NCI-H510A (cell line): ENCODE results near the gene PHF23.

Source experiments
- DNase-seq: peaks from one replicate; lab custom pipeline; 2025; lab: John Stamatoyannopoulos, UW

The PHF23 gene

DNA sequence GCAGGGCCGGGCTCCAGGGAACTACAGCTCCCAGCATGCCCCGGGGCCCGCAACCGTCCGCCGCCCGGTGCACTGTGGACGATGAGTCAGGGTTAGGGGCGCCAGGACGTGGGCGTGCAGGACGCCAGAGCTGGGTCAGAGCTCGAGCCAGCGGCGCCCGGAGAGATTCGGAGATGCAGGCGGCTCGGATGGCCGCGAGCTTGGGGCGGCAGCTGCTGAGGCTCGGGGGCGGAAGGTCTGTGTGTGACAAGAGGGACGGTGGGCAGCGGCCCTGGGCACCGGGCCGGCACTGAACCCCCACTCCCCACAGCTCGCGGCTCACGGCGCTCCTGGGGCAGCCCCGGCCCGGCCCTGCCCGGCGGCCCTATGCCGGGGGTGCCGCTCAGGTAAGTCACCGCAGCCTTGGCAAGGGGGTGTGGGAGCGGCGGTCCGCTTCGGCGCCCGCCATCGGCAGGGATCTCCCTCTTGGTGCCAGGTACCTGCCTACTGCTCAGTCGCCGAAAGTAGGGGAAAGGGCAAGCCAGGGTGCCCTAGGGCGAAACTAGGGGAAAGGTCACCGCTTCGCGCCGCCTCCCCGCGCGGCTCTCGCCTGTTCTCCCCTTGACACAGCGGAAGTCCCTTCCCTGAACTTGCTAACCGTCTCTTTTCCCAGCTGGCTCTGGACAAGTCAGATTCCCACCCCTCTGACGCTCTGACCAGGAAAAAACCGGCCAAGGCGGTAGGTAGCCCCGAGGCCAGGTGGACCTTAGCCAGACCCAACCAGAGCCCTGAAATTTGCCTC, 19.3 kb downstream of the PHF23 start, which contains the start of the genes ACADVL and DLG4:
Gene ACADVL (plus strand): TSS at position 127 of the 781 bp plus-strand sequence. CDS start 47 bp downstream, at position 174.
Gene DLG4 (minus strand): TSS at position 25 of the 781 bp plus-strand sequence.
- peak; percentile 79 for DNase-seq

- DNase-seq: no peak
Measured at GRCh38 chr17:7219229-7219811, 19.9 kb downstream of the PHF23 start.

DNA sequence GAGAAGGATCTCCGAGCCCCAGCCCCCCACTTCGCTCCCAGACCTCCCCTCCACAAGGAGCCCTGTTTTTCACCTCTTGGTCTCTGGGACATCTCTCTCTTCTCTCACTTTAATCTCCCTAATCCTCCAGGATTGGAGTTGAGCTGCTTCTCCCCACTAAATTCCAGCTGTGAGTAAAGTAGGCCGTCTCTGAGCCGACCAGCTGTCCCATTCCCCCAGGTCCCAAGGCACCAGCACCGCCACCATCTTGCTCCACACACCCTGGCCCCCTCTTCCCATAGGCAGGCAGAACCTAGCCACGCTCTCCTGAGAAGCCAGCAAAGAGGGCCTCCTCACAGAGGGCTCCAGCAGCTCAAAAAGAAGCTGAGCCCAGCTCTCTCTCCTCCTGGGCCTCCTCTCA, 20.5 kb downstream of the PHF23 start:
- DNase-seq: no peak

DNA sequence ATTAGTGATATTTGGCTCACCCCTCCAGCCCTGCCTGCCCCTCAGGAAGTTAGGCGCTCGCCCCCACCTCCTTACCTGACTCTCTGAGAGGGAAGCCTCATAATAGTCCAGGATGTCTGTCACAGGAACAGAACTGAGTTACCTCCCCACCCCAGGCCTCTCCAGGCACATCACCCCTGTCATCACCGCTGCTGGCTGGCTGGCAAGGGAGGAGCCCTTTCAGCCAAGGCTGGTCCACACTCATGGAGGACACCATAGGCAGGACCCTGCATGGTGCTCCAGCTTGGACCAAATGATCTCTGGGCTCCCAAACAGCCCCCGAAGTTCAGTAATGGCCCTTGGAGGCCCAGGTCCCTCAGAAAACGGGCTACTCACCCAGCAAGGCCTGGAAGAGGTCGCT, 21.1 kb downstream of the PHF23 start:
- DNase-seq: no peak

DNA sequence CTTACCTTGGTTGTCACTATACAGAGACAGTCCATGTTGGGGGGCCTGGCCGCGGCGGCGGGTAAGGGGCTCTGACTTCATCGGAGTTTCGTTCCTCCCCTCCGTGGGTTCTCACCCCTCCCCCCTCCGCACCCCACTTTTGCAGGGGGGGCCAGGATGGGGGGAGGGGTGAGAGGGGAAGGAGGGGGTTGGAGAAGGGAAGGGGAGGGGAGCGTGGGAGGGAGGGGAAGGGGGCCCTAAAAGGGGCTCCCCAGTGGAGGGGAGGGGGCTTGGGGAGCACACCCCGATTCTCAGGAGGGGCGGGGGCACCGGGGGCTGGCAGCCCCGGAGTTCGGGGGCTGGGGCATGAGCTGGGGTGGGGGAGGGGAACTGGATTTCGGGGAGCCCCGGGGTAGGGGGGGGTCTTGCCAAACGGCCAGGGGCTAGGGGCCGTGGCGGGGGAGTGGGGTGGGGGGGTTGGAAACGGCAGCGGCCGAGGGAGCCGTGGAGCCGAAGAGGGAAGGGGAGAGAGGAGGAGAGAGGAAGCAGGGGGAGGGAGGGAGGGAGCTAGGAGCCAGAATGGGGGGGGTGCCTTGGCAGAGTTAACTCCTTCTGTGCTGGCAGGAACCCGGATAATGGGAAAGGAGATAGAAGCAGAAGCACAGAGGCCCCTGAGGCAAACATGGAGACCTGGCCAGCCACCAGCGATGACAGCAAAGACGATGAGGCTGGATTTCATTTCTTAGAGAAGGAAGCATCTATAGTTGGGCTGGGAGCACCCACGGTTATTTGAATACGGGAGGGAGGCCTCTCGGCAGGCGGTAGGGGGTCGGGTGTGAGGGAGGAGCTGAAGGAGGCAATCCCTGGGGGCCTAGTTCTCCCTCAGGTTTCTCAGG, 21.9 kb downstream of the PHF23 start:
- peak; percentile 67 for DNase-seq

DNA sequence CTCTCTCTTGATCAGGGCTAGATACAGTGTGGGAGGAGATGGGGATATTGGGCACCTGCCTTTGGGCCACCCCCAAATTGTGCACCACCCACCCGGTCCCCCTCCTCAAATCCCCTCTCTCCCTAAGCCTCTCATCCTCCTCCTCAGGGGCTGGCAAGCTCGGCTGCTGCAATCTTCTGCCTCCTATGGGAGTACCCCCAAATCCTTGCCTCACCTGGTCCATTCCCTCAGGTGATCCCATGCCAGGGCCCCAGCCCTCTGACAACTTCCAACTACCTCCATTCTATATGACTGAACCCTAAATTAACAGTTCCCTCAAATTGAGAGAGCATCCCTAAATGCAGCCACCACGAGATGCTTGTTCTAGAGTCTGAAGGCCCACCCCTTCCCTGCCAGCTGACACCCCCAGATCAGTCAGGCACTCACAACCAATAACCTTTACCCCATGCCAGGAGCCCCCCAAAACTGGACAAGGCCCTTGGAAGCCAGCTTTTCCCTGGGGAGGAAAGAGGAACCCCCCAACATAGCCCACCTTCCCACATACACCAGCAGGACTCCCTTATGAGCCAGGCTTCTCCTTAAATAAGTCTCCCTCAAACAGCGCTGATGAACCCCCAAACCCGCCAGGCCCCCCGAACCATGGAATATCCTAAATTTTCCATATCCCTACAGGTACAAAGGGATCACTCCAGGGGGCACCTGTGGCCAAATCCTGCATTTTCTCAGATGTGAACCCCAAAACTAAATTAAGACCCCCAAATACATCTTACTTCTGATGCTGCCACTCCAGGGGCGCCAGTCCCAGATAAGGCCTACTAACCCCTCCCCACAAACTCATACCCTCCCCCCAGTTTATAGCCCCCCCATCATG, 22.8 kb downstream of the PHF23 start:
- DNase-seq: no peak

DNA sequence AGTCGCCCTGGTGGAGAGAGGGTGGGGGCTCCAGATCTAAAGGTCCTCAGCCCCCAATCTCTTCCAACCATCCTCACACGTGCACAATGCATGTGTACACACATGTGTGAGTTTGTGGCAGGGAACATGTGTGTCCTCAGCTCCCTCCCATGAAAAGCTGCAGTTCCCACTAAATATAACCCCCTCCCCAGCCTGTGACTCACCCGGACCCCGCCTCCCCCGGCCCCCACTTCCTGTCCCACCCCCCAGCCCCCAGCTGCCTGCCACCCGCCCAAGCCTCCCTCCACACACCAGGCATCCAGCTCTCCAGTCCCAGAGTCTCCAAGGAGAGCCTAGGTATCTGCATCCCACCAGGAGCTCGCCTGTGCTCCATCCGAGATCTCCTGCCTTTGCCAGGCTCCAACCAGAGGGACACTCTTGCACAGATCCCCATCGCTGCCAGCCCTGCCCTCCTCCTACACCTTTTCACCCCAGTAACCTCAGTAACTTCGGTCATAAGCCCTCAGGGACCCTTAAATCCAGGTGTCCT, 23.5 kb downstream of the PHF23 start:
- DNase-seq: no peak

DNA sequence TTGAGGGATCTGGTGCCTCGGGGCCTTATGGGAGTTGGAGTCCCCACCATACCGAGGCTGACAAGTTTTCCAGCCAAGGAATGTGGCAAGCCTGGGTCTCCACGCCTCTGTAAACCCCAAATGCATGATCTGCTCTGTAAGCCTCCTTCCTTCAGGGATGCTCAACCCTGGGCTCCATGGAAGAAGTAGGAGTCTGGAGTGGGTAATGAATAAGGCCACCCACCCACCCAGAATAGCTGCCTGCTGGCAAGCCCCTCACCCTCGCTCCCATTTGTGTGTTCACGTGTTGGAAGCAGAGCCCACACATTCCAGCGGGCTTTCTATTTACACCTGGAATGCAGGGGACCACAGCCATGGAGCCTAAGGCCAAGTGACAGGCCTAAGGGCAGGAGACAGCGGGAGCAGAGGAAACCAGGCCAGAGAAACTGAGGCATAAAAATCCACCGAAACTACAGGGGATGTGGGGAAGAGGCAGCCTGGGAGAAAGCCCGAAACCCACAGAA, 24.1 kb downstream of the PHF23 start:
- no peak for DNase-seq

DNA sequence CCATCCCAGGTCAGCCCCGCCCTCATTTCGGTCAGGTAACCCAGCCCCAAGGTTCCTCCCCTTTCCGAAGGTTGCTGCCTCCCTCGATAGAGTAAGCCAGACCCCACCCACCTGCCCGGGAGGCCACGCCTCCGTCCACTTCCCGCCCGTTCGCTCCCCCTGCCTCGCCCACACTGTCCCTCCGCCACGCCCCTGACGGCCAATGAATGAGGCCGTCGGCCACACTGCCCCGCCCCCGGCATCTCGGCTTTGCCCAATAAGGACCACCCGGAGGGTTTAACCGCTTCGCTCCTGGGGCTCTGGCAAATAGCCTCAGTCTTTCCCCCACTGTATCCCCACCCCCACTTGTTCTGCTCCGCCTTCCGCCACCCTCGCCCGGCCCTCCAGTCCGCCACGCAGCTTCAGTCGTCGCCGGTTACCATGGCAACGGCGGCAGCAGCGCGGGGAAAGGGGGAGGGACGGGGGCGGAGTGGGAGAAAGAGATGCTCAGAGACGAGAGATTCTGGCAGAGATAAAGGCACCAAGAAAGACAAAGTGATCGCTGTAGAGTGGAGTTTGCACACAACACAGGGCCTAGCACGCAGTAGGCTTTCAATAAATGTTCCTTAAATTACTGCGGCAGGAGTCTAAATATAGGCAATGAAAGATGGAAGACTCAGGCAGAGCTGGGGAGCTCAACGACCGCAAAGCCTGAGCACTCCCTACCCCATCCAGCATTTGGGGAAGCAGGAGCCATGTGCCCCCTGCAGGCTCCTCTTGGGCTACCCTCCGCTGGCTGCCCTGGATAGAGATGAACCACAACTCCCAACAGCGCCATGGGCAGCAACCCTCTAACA, 24.7 kb downstream of the PHF23 start:
- DNase-seq: peak; percentile 98

- peak; percentile 74 for DNase-seq
Measured at GRCh38 chr17:7213895-7214299, 25.4 kb downstream of the PHF23 start.

DNA sequence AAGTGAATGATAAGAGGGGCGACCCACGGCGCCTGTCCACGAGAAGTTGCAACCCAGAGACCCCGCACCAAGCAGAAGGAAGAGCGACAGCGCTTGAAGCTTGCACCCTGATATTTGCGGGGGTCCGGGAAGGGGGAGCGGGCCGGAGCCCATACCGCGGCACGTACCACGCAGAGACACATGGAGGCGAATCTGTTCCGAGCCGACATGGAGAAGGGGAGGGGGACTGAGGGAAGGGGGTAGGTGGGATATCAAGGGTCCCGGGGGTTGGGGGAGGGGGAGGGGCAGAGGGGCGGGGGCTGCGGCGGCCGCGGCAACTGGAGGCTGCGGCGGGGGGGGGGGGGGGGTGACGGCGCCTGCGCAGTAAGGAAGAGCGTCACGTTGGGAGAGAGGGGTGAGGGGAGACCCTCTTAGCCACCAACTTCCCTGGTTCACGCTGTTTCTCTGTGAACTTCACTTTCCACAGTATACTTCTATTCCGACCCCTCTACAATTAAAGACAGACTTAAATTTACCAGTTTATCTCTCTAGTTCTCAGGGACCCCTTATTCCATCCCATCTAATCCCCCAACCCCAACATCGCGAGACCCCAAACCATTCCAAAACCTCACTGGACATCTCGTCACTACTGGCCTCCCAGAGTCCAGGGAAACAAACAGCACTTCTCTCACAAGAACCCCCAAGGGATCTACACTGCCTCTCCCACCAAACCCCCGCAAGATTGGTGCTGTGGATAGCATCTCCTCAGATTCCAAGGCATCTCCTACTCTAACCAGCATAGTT, 27.6 kb downstream of the PHF23 start:
- DNase-seq: no peak

- no peak for DNase-seq
Measured at GRCh38 chr17:7208754-7209460, 30.4 kb downstream of the PHF23 start.

DNA sequence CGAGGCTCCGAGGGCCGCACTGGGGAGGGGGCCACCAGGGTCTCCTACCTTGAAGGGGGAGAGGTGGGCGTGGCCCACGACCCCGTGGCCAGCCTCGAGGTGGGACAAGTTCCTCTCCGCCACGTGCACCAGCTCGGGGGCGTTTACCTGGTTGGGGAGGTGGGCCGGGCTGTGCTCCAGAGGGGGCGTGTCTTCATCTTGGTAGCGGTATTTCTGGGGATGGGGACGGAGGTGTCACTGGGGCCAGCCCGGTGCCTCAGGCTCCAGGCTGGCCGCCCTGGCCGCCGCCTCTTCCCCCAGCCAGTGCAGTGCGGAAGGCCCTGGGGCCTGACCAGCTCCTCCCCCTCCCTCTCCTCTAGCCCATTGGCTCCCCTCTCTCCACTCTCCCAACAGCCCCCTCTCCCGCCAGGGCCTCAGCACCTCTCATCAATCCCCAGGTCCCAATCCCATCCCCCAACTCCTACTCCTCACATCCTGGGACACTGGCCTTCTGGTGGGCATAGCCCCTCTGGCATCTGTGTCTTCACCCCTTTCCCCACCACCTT, 31.2 kb downstream of the PHF23 start:
- no peak for DNase-seq

DNA sequence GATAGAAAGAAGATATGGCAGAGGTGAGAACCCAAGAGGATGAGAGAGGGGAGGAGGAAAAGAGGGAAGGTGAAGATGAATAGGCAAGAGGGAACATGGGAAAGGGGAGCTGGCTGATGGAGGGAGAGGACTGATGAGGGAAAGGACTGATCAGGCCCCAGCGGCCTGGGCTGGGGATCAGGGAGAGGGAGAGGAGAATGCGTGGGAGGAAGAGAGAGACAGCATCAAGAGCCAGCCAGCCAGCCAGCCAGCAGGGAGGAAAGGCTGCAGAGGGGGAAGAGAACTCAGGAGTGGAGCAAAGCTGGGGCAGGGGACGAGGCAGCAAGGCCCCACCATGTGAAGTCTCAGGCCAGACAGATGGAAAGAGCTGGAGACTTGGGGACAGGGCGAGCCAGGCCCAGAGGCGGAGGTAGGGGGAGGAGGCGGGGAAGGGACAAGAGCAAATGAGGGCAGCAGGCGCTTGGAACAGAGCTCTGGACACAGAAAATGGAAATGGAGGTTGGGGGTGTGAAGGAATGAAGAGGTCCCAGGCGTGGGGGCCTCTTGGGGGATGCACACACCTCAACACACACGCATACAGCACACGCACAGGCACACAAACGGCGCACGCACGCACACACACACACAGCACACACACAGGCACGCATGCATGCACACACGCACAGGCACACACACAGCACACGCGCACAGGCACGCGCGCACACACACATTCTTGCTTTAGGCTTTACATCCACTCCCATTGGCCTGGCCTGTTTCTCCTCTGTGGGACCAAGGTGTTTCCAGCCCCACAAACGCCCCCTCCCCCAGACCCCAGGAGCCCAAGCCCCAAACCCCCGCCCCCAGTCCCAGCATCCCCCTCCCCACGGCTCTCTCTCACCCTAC, 31.9 kb downstream of the PHF23 start:
- DNase-seq: no peak

GRCh38 chr17:7205561-7205960, 33.7 kb downstream of the PHF23 start:
- DNase-seq: no peak

- peak; percentile 92 for DNase-seq
Measured at GRCh38 chr17:7204828-7205461, 34.3 kb downstream of the PHF23 start.

DNA sequence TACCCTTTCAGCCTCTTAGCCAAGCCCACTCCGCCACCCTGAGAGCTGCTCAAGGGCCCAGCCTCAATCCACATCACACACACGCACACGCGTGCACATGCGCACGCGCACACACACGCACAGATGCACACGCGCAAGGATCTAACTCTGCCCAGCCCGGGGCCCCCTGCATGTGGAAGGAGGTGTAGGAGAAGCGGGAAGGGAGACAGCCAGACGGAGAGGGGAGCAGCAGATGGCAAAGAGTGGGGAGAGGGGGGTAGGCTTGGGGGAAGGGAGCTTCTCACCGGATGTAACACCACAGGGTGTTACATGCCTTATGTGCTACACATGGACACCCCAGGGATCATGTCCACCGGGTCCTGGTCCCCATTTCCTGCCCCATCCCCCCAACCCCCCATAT, 34.9 kb downstream of the PHF23 start:
- DNase-seq: no peak
